GM23338 (cell line): Measurements from ENCODE around the gene IKZF1. TPM values are rescaled to one million over a fixed set of nuclear protein-coding genes. Genes with fewer than 3 reads are reported as not detected.

ENCODE experiments used
- CREB1 ChIP-seq: fragments of 250-450 bp; sonication (Bioruptor Pico); IDR thresholded peaks from 2 replicates; pipeline ENCODE4 v1.5.0; 2020; ENCODE audit warnings: low read depth, mild to moderate bottlenecking, moderate library complexity
- CTCF ChIP-seq, 2 experiments: fragments of 200-600 bp in 1 of 2; sonication (generic) in 1 of 2; conservative IDR thresholded peaks; 2 replicates each; pipeline versions ENCODE4 v1.5.1 to v1.6.1; 2016 to 2017; ENCODE audit warnings: antibody characterized with exemption in 2 of 2, low read depth in 2 of 2, mild to moderate bottlenecking in 2 of 2, moderate library complexity in 1 of 2
- ETS1 ChIP-seq: IDR thresholded peaks from 2 replicates; pipeline ENCODE4 v1.6.1; 2016; ENCODE audit warnings: antibody characterized with exemption
- JUNB ChIP-seq: IDR thresholded peaks from one replicate; pipeline ENCODE4 v1.6.1; 2016; ENCODE audit warnings: antibody characterized with exemption; ENCODE audit not compliant: unreplicated experiment
- NANOG ChIP-seq: IDR thresholded peaks from 2 replicates; pipeline ENCODE4 v1.6.1; 2016; ENCODE audit warnings: antibody characterized with exemption, borderline replicate concordance
- POLR2AphosphoS5 ChIP-seq: IDR thresholded peaks from 2 replicates; pipeline ENCODE4 v1.6.1; 2016; ENCODE audit warnings: antibody characterized with exemption, low read depth
- STAT1 ChIP-seq: IDR thresholded peaks from one replicate; pipeline ENCODE4 v1.6.1; 2016; ENCODE audit warnings: antibody characterized with exemption; ENCODE audit not compliant: unreplicated experiment
- ZNF331 ChIP-seq: fragments of 250-450 bp; sonication (Bioruptor Pico); IDR thresholded peaks from 2 replicates; pipeline ENCODE4 v1.5.0; 2020; ENCODE audit warnings: low read depth, mild to moderate bottlenecking, moderate library complexity
- ZNF462 ChIP-seq: fragments of 250-450 bp; sonication (Bioruptor Pico); IDR thresholded peaks from 2 replicates; pipeline ENCODE4 v1.5.0; 2020; ENCODE audit warnings: mild to moderate bottlenecking, moderate library complexity
- polyA plus RNA-seq: library from polyadenylated mRNA; unstranded; fragments of >200 nt; fragmentation: Nextera tagmentation; extraction: Ambion mirVana; gene quantifications from 2 replicates; pipeline ENCODE4 v1.2.1, GENCODE V29; 2016
- total RNA-seq: library from RNA; depleted of rRNA; stranded (reverse); fragments of >200 nt; shearing (Covaris generic); gene quantifications from 2 replicates; pipeline ENCODE4 v1.2.3, GENCODE V29; 2014

The IKZF1 gene
- total and polyA plus RNA-seq, 2 experiments from 2014 or later = 0.57 to 1.8 TPM

- TF ChIP-seq ZNF462 (CRISPR knock-in tag) (no peak), ZNF331 (CRISPR knock-in tag) (no peak), ETS1 (no peak), CTCF (conservative IDR thresholded peaks at IDR 0.05; ENCODE audit: low read depth in 2 of 2) (no peak), STAT1 (no peak), JUNB (no peak), POLR2AphosphoS5 (no peak), NANOG (no peak), CREB1 (CRISPR knock-in tag) (no peak)
Measured at GRCh38 chr7:50393547-50394252, 89.2 kb downstream of the IKZF1 start (continued).
